K562 (cell line): ENCODE measurements around the gene GNAQ. TPM values are rescaled to one million over a fixed set of nuclear protein-coding genes. Genes with fewer than 3 reads are reported as not detected.
A peak's percentile ranks its signal among the peaks of the same experiment; 100 is the strongest.
"Not testable (repeated sequence)": the region's sequence is repeated elsewhere in the genome, so short reads cannot be mapped to it uniquely, and the experiment has no call there.

Source experiments
- ATAC-seq: fragments of 200-7000 bp; cut with Tn5 transposase; 3 replicates; pipeline ENCODE4 v1.9.1; 2020; ENCODE audit warnings: moderate library complexity
- BruUV-seq: library from RNA; stranded (reverse); fragments of 400-500 nt; replicated peaks from 2 replicates; lab custom pipeline; 2021; lab: Mats Ljungman, UMichigan
- CTCF ChIA-PET: fragments of 300-600 bp; formaldehyde crosslinking; extraction: SDS; loops from one replicate; lab custom pipeline; 2021; ENCODE audit warnings: low intra/inter-chr PET ratio; lab: Yijun Ruan, JAX
- POLR2A ChIA-PET: fragments of 300-600, 350-650 bp; sonication (Branson Sonifier 250); formaldehyde crosslinking; extraction: SDS; loops from one replicate; lab custom pipeline; 2021; ENCODE audit warnings: antibody characterized with exemption, inconsistent platforms; lab: Yijun Ruan, JAX
- DNase-seq, 4 experiments: peaks; one replicate each; pipeline versions ENCODE4 v3.0.0 to v3.0.0-alpha.2; 2011 to 2018; ENCODE audit warnings: low spot score in 3 of 4, mixed read lengths in 3 of 4; ENCODE audit errors: extremely low read depth in 1 of 4
- FAIRE-seq: peaks from 2 replicates; lab custom pipeline; 2011; peaks lifted over from hg19 to GRCh38; lab: Jason Lieb, UNC
- H2AFZ ChIP-seq: 2 replicates; pipeline ENCODE4 v1.6.0; 2011; ENCODE audit warnings: low read depth, low read length, control low read depth, inconsistent platforms
- H3K27ac ChIP-seq: fragments of 200-600 bp; 3 replicates; pipeline ENCODE4 v1.8.0; 2011; ENCODE audit warnings: low read depth, mild to moderate bottlenecking, control low read depth, inconsistent platforms, low read length, moderate library complexity, mixed read lengths; ENCODE audit errors: extremely low read depth
- H3K27me3 ChIP-seq, 2 experiments: fragments of 300-600 bp in 1 of 2; 2 replicates in 1 of 2; 3 replicates in 1 of 2; pipeline versions ENCODE4 v1.6.0 to v1.8.0; 2011; ENCODE audit warnings: inconsistent platforms in 2 of 2, low read length in 2 of 2, mild to moderate bottlenecking in 1 of 2, mixed read lengths in 1 of 2, moderate library complexity in 1 of 2; ENCODE audit not compliant: control insufficient read depth in 2 of 2, insufficient read depth in 2 of 2
- H3K36me3 ChIP-seq: fragments of 300-600 bp; 3 replicates; pipeline ENCODE4 v1.8.0; 2011; ENCODE audit warnings: mild to moderate bottlenecking, low read length, inconsistent platforms; ENCODE audit not compliant: control insufficient read depth, insufficient read depth
- H3K4me1 ChIP-seq, 2 experiments: fragments of 200-600 bp in 1 of 2; replicated peaks in 1 of 2; 2 replicates in 1 of 2; 3 replicates in 1 of 2; pipeline versions ENCODE4 v1.5.1 to v1.8.0; 2011; ENCODE audit warnings: inconsistent platforms in 2 of 2, low read length in 2 of 2, mild to moderate bottlenecking in 1 of 2, mixed read lengths in 1 of 2, moderate library complexity in 1 of 2; ENCODE audit not compliant: control insufficient read depth in 2 of 2, insufficient read depth in 2 of 2
- H3K4me2 ChIP-seq: 2 replicates; pipeline ENCODE4 v1.6.1; 2011; ENCODE audit warnings: low read length, control low read depth, inconsistent platforms, mixed read lengths; ENCODE audit not compliant: insufficient read depth
- H3K4me3 ChIP-seq: fragments of 200-600 bp; sonication (generic), shearing (Covaris generic); 2 replicates; pipeline ENCODE4 v1.5.1; 2016; ENCODE audit warnings: control low read depth, inconsistent platforms
- H3K79me2 ChIP-seq: fragments of 200-600 bp; 3 replicates; pipeline ENCODE4 v1.8.0; 2011; ENCODE audit warnings: low read length, inconsistent platforms; ENCODE audit not compliant: control insufficient read depth, insufficient read depth
- H3K9ac ChIP-seq, 2 experiments: 2 replicates each; pipeline versions ENCODE4 v1.6.0 to v1.6.1; 2011; ENCODE audit warnings: low read depth in 2 of 2, low read length in 2 of 2, control low read depth in 1 of 2, inconsistent platforms in 1 of 2, mild to moderate bottlenecking in 1 of 2, mixed read lengths in 1 of 2; ENCODE audit not compliant: insufficient read depth in 1 of 2
- H3K9me1 ChIP-seq: one replicate; pipeline ENCODE4 v1.6.0; 2011; ENCODE audit warnings: inconsistent platforms, mild to moderate bottlenecking, low read length, moderate library complexity; ENCODE audit not compliant: control insufficient read depth, insufficient read depth
- H3K9me3 ChIP-seq: replicated peaks from 2 replicates; pipeline ENCODE4 v1.5.1; 2011; ENCODE audit warnings: low read depth, low read length, inconsistent platforms; ENCODE audit not compliant: control insufficient read depth, insufficient read depth
- H4K20me1 ChIP-seq: replicated peaks from 2 replicates; pipeline ENCODE4 v1.6.1; 2011; ENCODE audit warnings: low read length, inconsistent platforms, mixed read lengths; ENCODE audit not compliant: control insufficient read depth, insufficient read depth
- EGR1 ChIP-seq: fragments of 450-650 bp; conservative IDR thresholded peaks from 2 replicates; pipeline ENCODE4 v1.6.1; 2017; ENCODE audit warnings: mild to moderate bottlenecking
- PRDM10 ChIP-seq: fragments of 450-650 bp; IDR thresholded peaks from 2 replicates; pipeline ENCODE4 v1.6.1; 2018; ENCODE audit not compliant: partially characterized antibody
- ZNF785 ChIP-seq: fragments of 250-450 bp; sonication (Bioruptor Pico); IDR thresholded peaks from 2 replicates; pipeline ENCODE4 v1.4.0; 2020; ENCODE audit warnings: mild to moderate bottlenecking
- WGBS: fragments of 100-300 bp; shearing (Covaris generic); methylation state at CpG from one replicate; pipeline ENCODE4 v1.1.6; 2016; ENCODE audit warnings: low coverage, mixed read lengths; ENCODE audit not compliant: insufficient coverage; ENCODE audit errors: missing lambda C conversion rate; 5-methylcytosine and 5-hydroxymethylcytosine counted together
- in situ Hi-C: fragments of 300-500 bp; cut with MboI; formaldehyde crosslinking; loops from 4 replicates; pipeline ENCODE4 v1.15.0; 2018; ENCODE audit warnings: inconsistent platforms, mixed read lengths
- intact Hi-C: fragments of 100-400 bp; cut with micrococcal nuclease; formaldehyde crosslinking; loops from 2 replicates; pipeline ENCODE4 v1.14.2; 2022
- polyA plus RNA-seq, 8 experiments: library from polyadenylated mRNA; depleted of rRNA in 4 of 8; stranded (reverse) in 5 of 8; unstranded in 3 of 8; fragments of >200 nt; fragmentation: Nextera tagmentation in 2 of 8; fragmentation: Illumina TruSeq in 1 of 8; extraction: Ambion mirVana in 2 of 8; extraction: Trizol in 1 of 8; gene quantifications; 2 replicates each; pipeline versions ENCODE4 v1.2.1 to v1.2.3, GENCODE V29; 2011 to 2014; ENCODE audit warnings: inconsistent platforms in 1 of 8, missing spikeins in 1 of 8
- total RNA-seq, 7 experiments: library from RNA; depleted of rRNA in 6 of 7; stranded (reverse); fragments of >200 nt in 6 of 7; fragmentation: Illumina TruSeq in 2 of 7; extraction: Trizol in 2 of 7; gene quantifications; 2 replicates each; pipeline versions ENCODE4 v1.2.1 to v1.2.3, GENCODE V29; 2011 to 2021; ENCODE audit warnings: low replicate concordance in 1 of 7

GNAQ gene
- total and polyA plus RNA-seq, 9 of the 15 experiments (the other 6 are each of a cell fraction or from before 2014, with no cell fraction given) = 4.8 to 27.9 (median 17.5) TPM

GRCh38 chr9:77879437-77879943, 152.1 kb downstream of the GNAQ start:
- DNase-seq = no peak
- no peaks in the 10 kb centered on the region; the same call in 2 of the 3 replicates for H3K36me3 ChIP-seq
- no peaks in the 10 kb centered on the region for H3K9me3 ChIP-seq
- no peaks in the 10 kb centered on the region for H3K27me3 ChIP-seq
- ChIA-PET CTCF (no interaction called here), POLR2A (no interaction called here)
- H3K9me1 ChIP-seq = no peaks in the 10 kb centered on the region
- H3K4me2 ChIP-seq = no peak overlapping the region
- TF ChIP-seq EGR1 (peak; percentile 51), ZNF785 (CRISPR knock-in tag) (no peak)
- WGBS = 36% methylated on average over 8 of the region's 8 CpGs
- no peak overlapping the region for H2AFZ ChIP-seq
- no TSS peak for BruUV-seq
- FAIRE-seq = no peak
- ATAC-seq = no peak
- peaks cover 0 to 23% of the 10 kb centered on the region in 2 experiments; a peak in 2 of 5 replicates for H3K4me1 ChIP-seq
- H3K27ac ChIP-seq = no peak overlapping the region; the same call in 2 of the 3 replicates
- intact Hi-C loops = no loop called here
- no peaks in the 10 kb centered on the region for H4K20me1 ChIP-seq
- in situ Hi-C loops = no loop called here
- peaks cover 48% of the 10 kb centered on the region for H3K79me2 ChIP-seq
- no peak overlapping the region for H3K9ac ChIP-seq
- H3K4me3 ChIP-seq = no peak overlapping the region

GRCh38 chr9:77878793-77879192, 152.8 kb downstream of the GNAQ start:
- H4K20me1 ChIP-seq, H3K36me3 ChIP-seq, H3K27ac ChIP-seq, BruUV-seq, DNase-seq, ATAC-seq, in situ Hi-C loops, H3K9me1 ChIP-seq, H3K4me2 ChIP-seq, CTCF ChIA-PET, H3K27me3 ChIP-seq, H2AFZ ChIP-seq, FAIRE-seq, H3K4me3 ChIP-seq, POLR2A ChIA-PET, H3K9ac ChIP-seq, H3K9me3 ChIP-seq, intact Hi-C loops: not testable (repeated sequence)
- 65% methylated on average over 5 of the region's 5 CpGs for WGBS
- Histone ChIP-seq H3K79me2 (peaks cover 47% of the 10 kb centered on the region), H3K4me1 (peaks cover 0 to 18% of the 10 kb centered on the region in 2 experiments; a peak in 2 of 5 replicates)
- TF ChIP-seq PRDM10 = peak; percentile 58
